ENCODE measurements around the gene HMOX2.

Gene HMOX2

GRCh38 chr16:4520913-4521312, 44.7 kb downstream of the HMOX2 start:
- TF ChIP-seq MAX (IDR thresholded peaks at IDR 0.05; ENCODE audit: low read depth, low read length) = no peak
- no peak for TF ChIP-seq CTCF (IDR thresholded peaks at IDR 0.05; ENCODE audit: low read depth, low read length)
- no peak for TF ChIP-seq MYC (IDR thresholded peaks at IDR 0.05; ENCODE audit: low read depth, low read length)
- TF ChIP-seq POLR2A (IDR thresholded peaks at IDR 0.05; ENCODE audit: extremely low read depth, insufficient read length) = no peak
- no peak overlapping the region for H3K4me3 ChIP-seq (ENCODE audit: low read depth, low read length)
- no peak for DNase-seq (ENCODE audit: low read depth)

- H3K4me3 ChIP-seq (ENCODE audit: low read depth, low read length) = no peak overlapping the region
- no peak for TF ChIP-seq MAX (IDR thresholded peaks at IDR 0.05; ENCODE audit: low read depth, low read length)
- no peak for TF ChIP-seq CTCF (IDR thresholded peaks at IDR 0.05; ENCODE audit: low read depth, low read length)
- TF ChIP-seq POLR2A (IDR thresholded peaks at IDR 0.05; ENCODE audit: extremely low read depth, insufficient read length) = no peak
- no peak for TF ChIP-seq MYC (IDR thresholded peaks at IDR 0.05; ENCODE audit: low read depth, low read length)
- no peak for DNase-seq (ENCODE audit: low read depth)
These were observed 45.9 kb downstream of the HMOX2 start for GRCh38 chr16:4522051-4522581.

GRCh38 chr16:4523686-4524085, 47.5 kb downstream of the HMOX2 start:
- TF ChIP-seq POLR2A (IDR thresholded peaks at IDR 0.05; ENCODE audit: extremely low read depth, insufficient read length) (no peak), CTCF (IDR thresholded peaks at IDR 0.05; ENCODE audit: low read depth, low read length) (no peak), MAX (IDR thresholded peaks at IDR 0.05; ENCODE audit: low read depth, low read length) (no peak), MYC (IDR thresholded peaks at IDR 0.05; ENCODE audit: low read depth, low read length) (no peak)
- DNase-seq (ENCODE audit: low read depth) = no peak

GRCh38 chr16:4524571-4524970, 48.4 kb downstream of the HMOX2 start:
- DNase-seq (ENCODE audit: low read depth) = no peak
- TF ChIP-seq POLR2A (IDR thresholded peaks at IDR 0.05; ENCODE audit: extremely low read depth, insufficient read length) (no peak), MYC (IDR thresholded peaks at IDR 0.05; ENCODE audit: low read depth, low read length) (no peak), CTCF (IDR thresholded peaks at IDR 0.05; ENCODE audit: low read depth, low read length) (no peak), MAX (IDR thresholded peaks at IDR 0.05; ENCODE audit: low read depth, low read length) (no peak)
- no peak overlapping the region for H3K4me3 ChIP-seq (ENCODE audit: low read depth, low read length)

More at GRCh38 chr16:4523686-4524085, 47.5 kb downstream of the HMOX2 start:
- no peak overlapping the region for H3K4me3 ChIP-seq (ENCODE audit: low read depth, low read length)

GRCh38 chr16:4525069-4525468, 48.9 kb downstream of the HMOX2 start:
- TF ChIP-seq CTCF (IDR thresholded peaks at IDR 0.05; ENCODE audit: low read depth, low read length) (no peak), POLR2A (IDR thresholded peaks at IDR 0.05; ENCODE audit: extremely low read depth, insufficient read length) (no peak), MAX (IDR thresholded peaks at IDR 0.05; ENCODE audit: low read depth, low read length) (no peak), MYC (IDR thresholded peaks at IDR 0.05; ENCODE audit: low read depth, low read length) (no peak)
- no peak for DNase-seq (ENCODE audit: low read depth)
- no peak overlapping the region for H3K4me3 ChIP-seq (ENCODE audit: low read depth, low read length)

All from NB4 (cell line).